HepG2 (cell line): ENCODE results near the gene RARA. TPM values are rescaled to one million over a fixed set of nuclear protein-coding genes. Genes with fewer than 3 reads are reported as not detected.

Source experiments
- CEBPG ChIP-seq: IDR thresholded peaks from 2 replicates; pipeline ENCODE4 v1.6.1; 2016
- ESRRA ChIP-seq: sonication (generic); formaldehyde crosslinking; IDR thresholded peaks from 2 replicates; pipeline ENCODE4 v1.5.1; 2020; ENCODE audit warnings: mild to moderate bottlenecking, low read depth, missing genetic modification reagents
- HNF4A ChIP-seq: sonication (generic); formaldehyde crosslinking; IDR thresholded peaks from 2 replicates; pipeline ENCODE4 v1.4.0; 2020; ENCODE audit warnings: missing genetic modification reagents
- IKZF4 ChIP-seq: sonication (generic); formaldehyde crosslinking; IDR thresholded peaks from 2 replicates; pipeline ENCODE4 v1.5.1; 2020; ENCODE audit warnings: borderline replicate concordance, mild to moderate bottlenecking, low read depth, missing genetic modification reagents; ENCODE audit errors: not compliant biosample characterization
- MZF1 ChIP-seq: sonication (generic); formaldehyde crosslinking; IDR thresholded peaks from 2 replicates; pipeline ENCODE4 v1.8.1; 2023; ENCODE audit warnings: mild to moderate bottlenecking, missing genetic modification reagents, borderline replicate concordance
- NR2F1 ChIP-seq, 2 experiments: fragments of 450-650 bp in 1 of 2; formaldehyde crosslinking in 1 of 2; IDR thresholded peaks; 2 replicates each; pipeline versions ENCODE4 v1.5.0 to v1.6.1; 2016 to 2020; ENCODE audit warnings: mild to moderate bottlenecking in 1 of 2, missing compliant biosample characterization in 1 of 2, missing genetic modification reagents in 1 of 2, moderate library complexity in 1 of 2
- RFX3 ChIP-seq: IDR thresholded peaks from 2 replicates; pipeline ENCODE4 v1.6.1; 2016; ENCODE audit warnings: missing biosample characterization, missing genetic modification reagents
- STAG1 ChIP-seq: sonication (generic); formaldehyde crosslinking; IDR thresholded peaks from 2 replicates; pipeline ENCODE4 v1.4.0; 2020; ENCODE audit warnings: missing genetic modification reagents
- SYNCRIP ChIP-seq: fragments of 200-400 bp; formaldehyde crosslinking; IDR thresholded peaks from 2 replicates; pipeline ENCODE4 v1.6.1; 2018; ENCODE audit warnings: mild to moderate bottlenecking, low read depth, low read length; ENCODE audit not compliant: insufficient read depth
- TCF7 ChIP-seq: sonication (generic); IDR thresholded peaks from 2 replicates; pipeline ENCODE4 v1.6.1; 2016; ENCODE audit warnings: antibody characterized with exemption, low read depth
- ZBTB7A ChIP-seq: sonication (generic); formaldehyde crosslinking; IDR thresholded peaks from 2 replicates; pipeline ENCODE4 v1.8.0; 2022; ENCODE audit warnings: mild to moderate bottlenecking, missing genetic modification reagents
- ZC3H4 ChIP-seq: sonication (generic); formaldehyde crosslinking; IDR thresholded peaks from 2 replicates; pipeline ENCODE4 v1.4.0; 2020; ENCODE audit warnings: missing genetic modification reagents, borderline replicate concordance
- ZFYVE20 ChIP-seq: sonication (generic); formaldehyde crosslinking; IDR thresholded peaks from 2 replicates; pipeline ENCODE4 v1.8.0; 2023; ENCODE audit warnings: low read depth, mild to moderate bottlenecking, moderate library complexity, missing genetic modification reagents, borderline replicate concordance
- ZIK1 ChIP-seq: sonication (generic); formaldehyde crosslinking; IDR thresholded peaks from 2 replicates; pipeline ENCODE4 v1.5.0; 2020; ENCODE audit warnings: mild to moderate bottlenecking, low read depth, missing genetic modification reagents, borderline replicate concordance
- ZNF232 ChIP-seq: sonication (generic); formaldehyde crosslinking; IDR thresholded peaks from 2 replicates; pipeline ENCODE4 v1.4.0; 2020; ENCODE audit warnings: missing genetic modification reagents, borderline replicate concordance
- ZNF251 ChIP-seq: sonication (generic); formaldehyde crosslinking; IDR thresholded peaks from 2 replicates; pipeline ENCODE4 v1.9.0; 2021; ENCODE audit warnings: mild to moderate bottlenecking, missing genetic modification reagents
- ZNF468 ChIP-seq: sonication (generic); formaldehyde crosslinking; IDR thresholded peaks from 2 replicates; pipeline ENCODE4 v1.8.0; 2022; ENCODE audit warnings: mild to moderate bottlenecking, moderate library complexity, missing genetic modification reagents
- ZNF569 ChIP-seq: sonication (generic); formaldehyde crosslinking; IDR thresholded peaks from 2 replicates; pipeline ENCODE4 v1.5.0; 2020; ENCODE audit warnings: mild to moderate bottlenecking, missing genetic modification reagents, moderate library complexity, borderline replicate concordance
- polyA plus RNA-seq, 8 experiments: library from polyadenylated mRNA; depleted of rRNA in 3 of 8; stranded (reverse) in 7 of 8; unstranded in 1 of 8; fragments of >200 nt; fragmentation: Illumina TruSeq in 4 of 8; extraction: Trizol in 4 of 8; gene quantifications; 2 replicates each; pipeline versions ENCODE4 v1.2.1 to v1.2.3, GENCODE V29; 2011 to 2016; ENCODE audit warnings: low read depth in 4 of 8, missing spikeins in 1 of 8, mixed read lengths in 1 of 8; ENCODE audit not compliant: insufficient read depth in 1 of 8
- total RNA-seq, 5 experiments: library from RNA; depleted of rRNA; stranded (reverse); fragments of >200 nt; fragmentation: Illumina TruSeq; extraction: Trizol; gene quantifications; 2 replicates each; pipeline ENCODE4 v1.2.3, GENCODE V29; 2016; ENCODE audit warnings: low read depth in 1 of 5
- TF ChIP-seq, protein P1 (sequence below): sonication (generic); formaldehyde crosslinking; IDR thresholded peaks from 2 replicates; pipeline ENCODE4 v1.9.0; 2021; ENCODE audit warnings: missing genetic modification reagents, borderline replicate concordance
- TF ChIP-seq, protein P2 (sequence below): sonication (generic); formaldehyde crosslinking; IDR thresholded peaks from 2 replicates; pipeline ENCODE4 v1.4.0; 2020; ENCODE audit warnings: missing genetic modification reagents, low read depth, mild to moderate bottlenecking, borderline replicate concordance
- TF ChIP-seq, protein P3 (sequence below): sonication (generic); formaldehyde crosslinking; IDR thresholded peaks from 2 replicates; pipeline ENCODE4 v1.4.0; 2020; ENCODE audit warnings: low read depth, mild to moderate bottlenecking, missing genetic modification reagents
- TF ChIP-seq, protein P4 (sequence below): sonication (generic); formaldehyde crosslinking; IDR thresholded peaks from 2 replicates; pipeline ENCODE4 v1.8.0; 2022; ENCODE audit warnings: mild to moderate bottlenecking, missing genetic modification reagents

The RARA gene
- total and polyA plus RNA-seq, 2 of the 13 experiments (the other 11 are each of a cell fraction or from before 2014, with no cell fraction given) = 6.4 to 8.6 TPM

DNA sequence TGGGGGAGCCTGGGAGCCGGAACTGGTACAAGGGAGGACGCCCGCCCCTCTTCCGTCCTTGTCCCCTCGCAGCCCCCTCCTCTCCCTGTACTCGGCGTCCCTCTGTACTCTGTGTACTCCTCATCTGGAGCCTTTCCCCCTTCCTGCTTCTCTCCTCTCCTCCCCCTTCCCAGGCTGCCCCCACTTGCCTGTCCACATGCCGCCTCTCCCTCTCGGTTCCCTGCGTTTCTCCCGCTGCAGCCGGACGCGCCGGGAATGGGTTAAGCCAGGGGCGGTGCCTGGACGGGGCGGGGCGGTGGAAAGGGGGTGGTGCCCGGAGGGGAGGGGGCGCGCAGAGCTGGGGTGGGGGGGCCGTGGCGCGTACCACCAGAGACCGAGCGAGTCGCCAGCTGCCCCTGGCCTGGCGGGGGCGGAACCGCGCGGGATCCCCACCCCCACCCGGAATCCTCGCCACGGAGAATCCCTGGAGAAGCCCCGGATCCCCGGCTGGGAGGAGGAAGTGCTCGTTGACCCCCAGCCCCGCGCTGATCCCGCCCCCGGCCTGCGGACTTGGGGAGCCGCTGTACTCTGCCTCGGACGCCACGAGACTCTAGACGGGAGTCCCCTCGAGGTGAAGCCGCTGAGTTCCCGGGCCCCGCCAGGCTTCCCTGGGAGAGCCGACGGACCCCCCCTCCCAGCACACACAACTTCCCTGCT lies 33.0 kb downstream of the RARA start (continued):
- TF ChIP-seq, protein P1, sequence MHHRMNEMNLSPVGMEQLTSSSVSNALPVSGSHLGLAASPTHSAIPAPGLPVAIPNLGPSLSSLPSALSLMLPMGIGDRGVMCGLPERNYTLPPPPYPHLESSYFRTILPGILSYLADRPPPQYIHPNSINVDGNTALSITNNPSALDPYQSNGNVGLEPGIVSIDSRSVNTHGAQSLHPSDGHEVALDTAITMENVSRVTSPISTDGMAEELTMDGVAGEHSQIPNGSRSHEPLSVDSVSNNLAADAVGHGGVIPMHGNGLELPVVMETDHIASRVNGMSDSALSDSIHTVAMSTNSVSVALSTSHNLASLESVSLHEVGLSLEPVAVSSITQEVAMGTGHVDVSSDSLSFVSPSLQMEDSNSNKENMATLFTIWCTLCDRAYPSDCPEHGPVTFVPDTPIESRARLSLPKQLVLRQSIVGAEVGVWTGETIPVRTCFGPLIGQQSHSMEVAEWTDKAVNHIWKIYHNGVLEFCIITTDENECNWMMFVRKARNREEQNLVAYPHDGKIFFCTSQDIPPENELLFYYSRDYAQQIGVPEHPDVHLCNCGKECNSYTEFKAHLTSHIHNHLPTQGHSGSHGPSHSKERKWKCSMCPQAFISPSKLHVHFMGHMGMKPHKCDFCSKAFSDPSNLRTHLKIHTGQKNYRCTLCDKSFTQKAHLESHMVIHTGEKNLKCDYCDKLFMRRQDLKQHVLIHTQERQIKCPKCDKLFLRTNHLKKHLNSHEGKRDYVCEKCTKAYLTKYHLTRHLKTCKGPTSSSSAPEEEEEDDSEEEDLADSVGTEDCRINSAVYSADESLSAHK (CRISPR knock-in tag) = no peak
- TF ChIP-seq CEBPG (CRISPR knock-in tag) = no peak
- no peak for TF ChIP-seq MZF1 (CRISPR knock-in tag)
- TF ChIP-seq RFX3 (CRISPR knock-in tag) = no peak
- peak; percentile 49; the same call in 1 of the 2 replicates for TF ChIP-seq ZNF232
- TF ChIP-seq ZNF251 (CRISPR knock-in tag) = no peak
- no peak for TF ChIP-seq ZC3H4
- TF ChIP-seq TCF7 = no peak
- TF ChIP-seq, protein P2, sequence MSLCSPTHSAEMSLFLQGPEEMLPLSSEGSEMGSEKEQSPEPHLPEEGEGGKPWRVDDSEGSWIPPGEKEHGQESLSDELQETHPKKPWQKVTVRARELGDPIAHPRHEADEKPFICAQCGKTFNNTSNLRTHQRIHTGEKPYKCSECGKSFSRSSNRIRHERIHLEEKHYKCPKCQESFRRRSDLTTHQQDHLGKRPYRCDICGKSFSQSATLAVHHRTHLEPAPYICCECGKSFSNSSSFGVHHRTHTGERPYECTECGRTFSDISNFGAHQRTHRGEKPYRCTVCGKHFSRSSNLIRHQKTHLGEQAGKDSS = no peak
- no peak for TF ChIP-seq STAG1 (CRISPR knock-in tag)
- TF ChIP-seq ESRRA (CRISPR knock-in tag) = 0 out of 2 replicates have a peak, but pooled peaks have one; percentile 3
- TF ChIP-seq NR2F1 (CRISPR knock-in tag; IDR thresholded peaks at IDR 0.05) = 0 out of 4 replicates have a peak, but pooled peaks of 1 of the 2 experiments have one; percentile 24
- TF ChIP-seq, protein P3, sequence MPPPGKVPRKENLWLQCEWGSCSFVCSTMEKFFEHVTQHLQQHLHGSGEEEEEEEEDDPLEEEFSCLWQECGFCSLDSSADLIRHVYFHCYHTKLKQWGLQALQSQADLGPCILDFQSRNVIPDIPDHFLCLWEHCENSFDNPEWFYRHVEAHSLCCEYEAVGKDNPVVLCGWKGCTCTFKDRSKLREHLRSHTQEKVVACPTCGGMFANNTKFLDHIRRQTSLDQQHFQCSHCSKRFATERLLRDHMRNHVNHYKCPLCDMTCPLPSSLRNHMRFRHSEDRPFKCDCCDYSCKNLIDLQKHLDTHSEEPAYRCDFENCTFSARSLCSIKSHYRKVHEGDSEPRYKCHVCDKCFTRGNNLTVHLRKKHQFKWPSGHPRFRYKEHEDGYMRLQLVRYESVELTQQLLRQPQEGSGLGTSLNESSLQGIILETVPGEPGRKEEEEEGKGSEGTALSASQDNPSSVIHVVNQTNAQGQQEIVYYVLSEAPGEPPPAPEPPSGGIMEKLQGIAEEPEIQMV (CRISPR knock-in tag) = no peak
- no peak for TF ChIP-seq ZNF569 (CRISPR knock-in tag)
- TF ChIP-seq IKZF4 (CRISPR knock-in tag) = no peak
- peak; percentile 81; the same call in 1 of the 2 replicates for TF ChIP-seq ZBTB7A (CRISPR knock-in tag)
- TF ChIP-seq, protein P4, sequence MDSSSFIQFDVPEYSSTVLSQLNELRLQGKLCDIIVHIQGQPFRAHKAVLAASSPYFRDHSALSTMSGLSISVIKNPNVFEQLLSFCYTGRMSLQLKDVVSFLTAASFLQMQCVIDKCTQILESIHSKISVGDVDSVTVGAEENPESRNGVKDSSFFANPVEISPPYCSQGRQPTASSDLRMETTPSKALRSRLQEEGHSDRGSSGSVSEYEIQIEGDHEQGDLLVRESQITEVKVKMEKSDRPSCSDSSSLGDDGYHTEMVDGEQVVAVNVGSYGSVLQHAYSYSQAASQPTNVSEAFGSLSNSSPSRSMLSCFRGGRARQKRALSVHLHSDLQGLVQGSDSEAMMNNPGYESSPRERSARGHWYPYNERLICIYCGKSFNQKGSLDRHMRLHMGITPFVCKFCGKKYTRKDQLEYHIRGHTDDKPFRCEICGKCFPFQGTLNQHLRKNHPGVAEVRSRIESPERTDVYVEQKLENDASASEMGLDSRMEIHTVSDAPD (CRISPR knock-in tag) = no peak
- TF ChIP-seq ZFYVE20 = no peak
- TF ChIP-seq SYNCRIP = no peak
- TF ChIP-seq ZNF468 (CRISPR knock-in tag) = no peak
- 0 out of 2 replicates have a peak, but pooled peaks have one; percentile 27 for TF ChIP-seq HNF4A (CRISPR knock-in tag)
- no peak for TF ChIP-seq ZIK1 (CRISPR knock-in tag)
